NOMO-1 treated with DMSO at 0.1 percent for 48 hours (cell line): ENCODE data around the gene TMEM185B.
A peak's percentile ranks its signal among the peaks of the same experiment; 100 is the strongest.
"Not testable (repeated sequence)": the region's sequence is repeated elsewhere in the genome, so short reads cannot be mapped to it uniquely, and the experiment has no call there.

Source experiments
- DNase-seq: peaks from one replicate; lab custom pipeline; 2025; ENCODE audit not compliant: unreplicated experiment; lab: John Stamatoyannopoulos, UW

Gene TMEM185B

DNA sequence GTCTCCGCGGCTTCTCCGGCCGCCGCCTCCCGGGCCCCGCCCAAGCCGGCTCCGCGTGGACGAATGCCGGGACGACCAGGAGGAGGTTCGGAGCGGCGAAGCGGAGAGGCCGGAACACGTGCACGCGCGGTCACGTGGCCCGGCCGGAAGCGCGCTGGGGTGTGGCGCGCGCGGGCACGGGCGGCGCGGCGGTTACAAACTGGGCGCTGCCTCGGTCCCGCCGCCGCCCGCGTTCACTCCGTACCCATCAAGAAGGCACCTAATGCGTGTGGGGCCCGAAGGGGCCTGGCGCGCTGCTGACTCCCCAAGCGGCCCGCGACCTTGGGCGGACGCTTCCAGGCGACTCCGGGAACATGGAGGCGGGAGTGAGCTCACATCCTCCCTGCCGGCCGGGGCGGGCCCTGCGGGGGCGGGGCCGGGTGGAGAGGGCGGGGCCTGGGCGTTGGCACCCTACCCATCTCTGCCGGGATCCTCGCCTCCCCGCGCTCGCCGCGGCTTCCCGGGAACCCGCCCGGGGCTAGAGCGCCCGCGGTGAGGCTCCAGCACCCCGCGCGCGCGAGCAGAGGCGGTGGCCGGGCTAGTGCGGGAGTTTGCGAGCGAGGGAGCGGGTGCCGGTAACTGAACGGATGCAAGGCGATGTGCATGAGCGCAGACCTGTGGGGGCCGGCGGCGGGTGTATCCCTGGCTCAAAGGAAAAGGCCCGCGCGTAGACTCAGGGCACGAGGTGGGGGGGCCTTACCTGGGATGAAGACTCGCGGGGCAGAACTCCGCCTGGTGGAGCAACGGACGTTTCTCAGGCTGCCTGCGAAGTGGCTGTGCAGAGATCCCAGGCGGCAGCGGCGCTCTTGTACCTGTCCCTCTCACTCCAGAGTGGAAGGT, at the start of gene TMEM185B:
Gene TMEM185B, minus strand, starts transcription at position 367 of the 879 bp plus-strand sequence. CDS start 424 bp downstream, outside the sequence.
- DNase-seq = peak; percentile 59

DNA sequence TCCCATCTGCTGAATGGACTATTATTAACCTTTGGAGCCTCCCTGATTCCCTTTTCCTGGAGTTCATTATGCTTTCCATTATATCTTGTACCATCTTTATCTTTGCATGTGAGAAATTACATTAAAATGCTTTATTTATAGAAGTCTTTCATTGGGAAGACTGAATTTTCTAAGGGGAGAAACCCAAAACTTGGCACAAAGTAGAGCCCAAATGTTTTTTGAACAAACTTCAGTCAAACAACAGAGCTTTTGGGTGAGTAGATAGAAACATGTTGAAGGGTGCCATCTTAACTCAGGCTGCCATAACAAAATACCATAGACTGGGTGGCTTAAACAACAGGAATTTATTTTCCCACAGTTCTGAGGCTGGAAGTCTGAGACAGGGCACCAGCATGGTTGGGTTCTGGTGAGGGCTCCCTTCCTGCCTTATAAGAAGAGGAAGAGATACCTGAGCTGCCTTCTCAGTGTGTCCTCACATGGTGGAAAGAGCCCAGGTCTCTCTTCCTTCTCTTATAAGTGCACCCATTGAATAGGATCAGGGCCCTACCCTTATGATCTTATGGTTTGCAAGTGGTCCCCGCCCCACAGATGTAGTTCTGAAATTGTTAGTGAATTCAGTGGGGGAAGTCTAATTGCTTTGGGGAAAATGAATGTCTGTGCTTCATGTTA, 48.6 kb upstream of the TMEM185B start:
- DNase-seq = no peak

DNA sequence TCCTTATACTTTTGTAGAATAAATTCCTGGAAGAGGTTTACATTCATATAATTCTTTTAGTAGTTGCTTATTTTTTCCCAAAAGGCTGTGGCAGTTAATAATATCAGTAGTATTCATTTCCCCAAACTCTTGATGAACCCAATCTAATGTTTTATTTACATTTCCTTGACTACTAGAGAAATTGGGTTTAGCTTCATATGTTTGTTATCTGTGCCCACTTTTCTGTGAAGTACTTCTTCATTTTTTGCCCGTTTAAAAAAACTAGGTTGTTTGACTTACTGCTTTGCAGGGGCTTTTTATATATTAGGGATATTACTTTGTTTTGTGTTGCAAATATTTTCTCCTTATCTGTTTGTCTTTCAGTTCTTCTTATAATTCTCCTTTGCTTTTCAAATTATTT, 46.6 kb upstream of the TMEM185B start:
- DNase-seq = no peak

DNA sequence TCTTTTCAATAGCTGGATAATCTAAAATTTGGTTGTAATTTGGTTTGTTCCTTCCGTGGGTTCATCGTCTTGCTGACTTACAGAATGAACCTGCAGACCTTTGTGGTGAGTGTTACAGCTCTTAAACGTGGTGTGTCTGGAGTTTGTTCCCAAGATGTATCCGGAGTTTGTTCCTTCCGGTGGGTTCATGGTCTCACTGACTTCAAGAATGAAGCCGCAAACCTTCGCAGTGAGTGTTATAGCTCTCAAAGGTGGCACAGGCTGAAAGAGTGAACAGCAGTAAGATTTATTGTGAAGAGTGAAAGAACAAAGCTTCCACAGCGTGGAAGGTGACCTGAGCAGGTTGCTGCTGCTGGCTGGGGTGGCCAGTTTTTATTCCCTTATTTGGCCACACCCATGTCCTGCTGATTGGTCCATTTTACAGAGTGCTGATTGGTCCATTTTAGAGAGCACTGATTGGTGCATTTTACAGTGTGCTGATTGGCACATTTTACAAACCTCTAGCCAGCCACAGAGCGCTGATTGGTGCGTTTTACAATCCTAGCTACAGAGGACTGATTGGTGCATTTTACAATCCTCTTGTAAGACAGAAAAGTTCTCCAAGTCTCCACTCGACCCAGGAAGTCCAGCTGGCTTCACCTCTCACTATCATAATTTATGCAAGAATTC, 46.0 kb upstream of the TMEM185B start:
- no peak for DNase-seq

DNA sequence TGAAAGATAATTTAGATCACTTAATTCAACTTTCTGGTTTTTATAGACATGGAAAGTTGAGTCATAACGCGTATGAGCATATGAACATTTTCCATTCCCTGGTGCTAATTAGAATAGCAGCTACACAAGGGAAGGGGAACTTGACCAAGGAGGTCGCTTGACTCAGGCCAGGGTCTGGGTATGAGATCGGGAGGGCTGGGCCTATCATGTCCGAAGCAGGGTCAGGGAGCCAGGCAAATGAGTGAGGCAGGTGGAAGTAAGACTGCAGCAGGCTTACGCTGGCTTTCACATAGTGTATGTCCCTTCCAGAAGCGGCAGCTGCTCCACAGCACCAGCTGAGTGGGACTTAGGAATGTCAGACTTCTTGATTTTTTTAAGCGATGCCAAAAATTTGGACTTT, 44.1 kb upstream of the TMEM185B start:
- DNase-seq = no peak

DNA sequence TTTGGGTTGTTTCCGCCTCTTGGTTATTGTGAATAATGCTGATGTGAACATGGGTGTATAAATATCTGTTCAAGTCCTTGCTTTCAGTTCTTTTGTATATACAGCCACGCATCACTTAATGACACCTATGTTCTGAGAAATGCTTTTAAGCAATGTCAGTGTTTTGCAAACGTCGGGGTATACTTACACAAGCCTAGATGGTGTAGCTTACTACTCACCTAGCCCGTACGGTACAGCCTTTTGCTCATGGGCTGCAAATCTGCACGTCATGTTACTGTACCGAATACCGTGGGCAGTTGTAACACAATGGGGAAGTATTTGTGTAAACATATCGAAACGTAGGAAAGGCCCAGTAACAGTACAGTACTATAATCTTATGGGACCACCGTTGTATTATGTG, 41.8 kb upstream of the TMEM185B start:
- DNase-seq = no peak

DNA sequence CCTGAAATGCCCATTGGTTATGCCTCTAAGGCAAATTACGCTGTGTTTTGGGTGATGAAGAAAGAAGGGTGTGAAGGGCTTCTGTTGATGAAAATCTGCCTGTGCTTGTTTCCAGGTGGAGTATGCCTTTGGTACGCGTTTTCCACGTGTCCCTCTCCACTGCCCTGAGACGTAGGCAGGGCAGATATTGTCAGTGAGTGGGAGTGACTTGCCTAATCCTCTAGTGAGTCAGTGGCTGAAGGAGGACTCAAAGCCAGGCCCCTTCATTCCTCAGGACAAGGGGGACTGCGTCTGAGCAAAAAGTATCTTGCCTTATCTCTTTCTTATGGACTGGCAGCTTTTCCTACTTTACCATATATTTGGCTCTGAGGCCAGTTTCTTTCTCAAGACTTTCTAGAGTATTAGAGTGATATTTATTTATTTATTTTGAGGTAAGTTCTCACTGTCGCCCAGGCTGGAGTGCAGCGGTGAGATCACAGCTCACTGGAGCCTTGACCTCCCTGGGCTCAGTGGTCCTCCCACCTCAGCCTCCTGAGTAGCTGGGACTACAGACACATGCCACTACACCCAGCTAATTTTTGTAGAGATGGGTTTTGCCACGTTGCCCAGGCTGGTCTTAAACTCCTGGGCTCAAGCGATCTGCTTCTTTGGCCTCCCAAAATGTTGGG, 39.7 kb upstream of the TMEM185B start:
- DNase-seq = no peak

DNA sequence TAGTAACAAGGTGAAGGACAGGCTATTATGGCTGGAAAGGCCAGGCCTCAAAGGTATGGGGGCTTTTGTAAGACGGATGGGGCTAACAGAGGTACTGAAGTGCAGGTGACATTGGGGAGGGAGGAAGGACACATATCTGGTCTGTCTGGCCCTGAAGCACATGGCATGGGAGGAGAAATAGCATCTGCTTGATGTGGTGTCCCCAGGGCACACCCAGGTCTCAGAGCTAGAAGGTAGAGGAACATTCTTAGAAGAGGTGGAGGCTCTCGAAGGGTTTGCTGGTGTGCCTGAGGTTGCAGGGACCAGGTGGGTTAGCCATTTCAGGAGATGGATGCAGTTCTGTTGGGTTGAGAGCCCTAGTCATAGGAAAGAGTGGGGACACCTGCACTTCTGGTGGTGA, 39.0 kb upstream of the TMEM185B start:
- no peak for DNase-seq

DNA sequence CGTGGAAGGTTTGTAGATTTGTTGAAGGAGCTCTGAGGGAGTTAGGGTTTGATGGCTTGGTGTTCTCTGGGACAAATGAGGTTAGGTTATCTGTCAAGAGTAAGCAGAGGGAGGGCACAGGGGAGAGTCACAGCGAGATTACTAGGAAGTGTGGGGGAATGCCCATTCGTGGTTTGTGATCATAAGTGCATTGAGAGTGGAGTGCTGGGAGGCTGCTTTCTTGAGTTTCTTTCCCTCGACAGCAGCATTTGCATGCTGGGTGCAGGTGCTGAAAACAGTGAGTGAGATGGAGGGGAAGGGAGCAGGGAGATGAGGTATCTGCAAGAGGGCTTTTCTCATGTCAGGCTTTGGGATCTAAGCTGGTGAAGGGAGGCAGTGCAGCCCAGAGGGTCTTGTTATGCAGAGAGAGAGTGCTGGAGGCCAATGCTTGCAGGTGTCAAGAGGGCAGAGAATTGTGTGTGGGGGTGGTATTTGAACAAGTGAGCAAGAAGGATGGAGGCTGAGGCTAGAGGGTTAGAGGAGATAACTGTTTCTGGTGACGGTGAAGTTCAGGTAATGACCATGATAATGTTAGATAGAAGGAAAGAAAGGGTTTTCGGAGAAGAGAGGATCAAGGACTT, 38.3 kb upstream of the TMEM185B start:
- DNase-seq = no peak

DNA sequence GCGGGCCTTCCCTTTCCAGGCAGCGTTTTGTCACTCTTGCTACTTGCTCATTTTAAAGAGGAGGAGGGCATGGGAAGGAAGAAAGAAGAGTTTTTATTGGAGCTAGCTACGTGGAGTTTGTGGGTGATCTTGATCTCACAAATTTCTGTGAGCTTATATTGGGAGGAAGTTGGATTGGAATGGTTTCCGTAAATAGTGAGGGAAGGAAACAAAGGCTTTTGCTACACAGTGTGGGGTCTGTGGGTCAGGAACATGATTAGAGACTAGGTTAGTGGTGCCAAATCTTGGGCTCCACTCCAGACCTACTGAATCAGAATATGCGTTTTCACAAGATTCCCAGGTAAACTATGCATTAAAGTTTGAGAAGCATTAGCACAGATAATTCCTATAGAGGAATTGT, 37.5 kb upstream of the TMEM185B start:
- DNase-seq = no peak

DNA sequence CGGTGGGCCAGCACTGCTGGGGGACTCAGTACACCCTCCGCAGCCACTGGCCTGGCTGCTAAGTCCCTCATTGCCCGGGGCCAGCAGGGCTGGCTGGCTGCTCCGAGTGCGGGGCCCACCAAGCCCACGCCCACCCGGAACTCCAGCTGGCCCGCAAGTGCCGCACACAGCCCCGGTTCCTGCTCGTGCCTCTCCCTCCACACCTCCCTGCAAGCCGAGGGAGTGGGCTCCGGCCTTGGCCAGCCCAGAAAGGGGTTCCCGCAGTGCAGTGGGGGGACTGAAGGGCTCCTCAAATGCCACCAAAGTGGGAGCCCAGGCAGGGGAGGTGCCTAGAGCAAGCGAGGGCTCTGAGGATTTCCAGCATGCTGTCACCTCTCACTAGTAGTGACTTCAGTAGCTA, 36.7 kb upstream of the TMEM185B start:
- DNase-seq = not testable (repeated sequence)

DNA sequence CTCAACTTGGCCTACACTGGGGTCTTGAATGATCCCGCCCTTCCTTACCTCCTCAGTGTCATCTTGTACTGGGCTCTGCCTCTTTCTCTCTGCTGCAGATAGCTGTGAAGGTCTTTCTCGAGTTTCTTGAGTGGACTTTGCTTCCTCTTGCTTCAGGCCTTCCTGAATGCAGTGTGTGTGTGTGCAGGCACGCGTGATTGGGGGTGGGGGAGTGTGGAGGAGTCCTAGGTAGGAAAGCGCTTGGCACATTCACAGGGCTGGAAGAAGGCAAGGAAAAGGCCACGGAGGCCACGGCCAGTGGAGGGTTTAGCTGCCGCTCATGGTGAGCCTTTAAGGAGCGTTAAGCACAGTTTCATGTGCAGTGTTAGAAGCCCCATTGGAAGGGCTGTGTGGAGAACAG, 35.0 kb upstream of the TMEM185B start:
- DNase-seq = no peak

DNA sequence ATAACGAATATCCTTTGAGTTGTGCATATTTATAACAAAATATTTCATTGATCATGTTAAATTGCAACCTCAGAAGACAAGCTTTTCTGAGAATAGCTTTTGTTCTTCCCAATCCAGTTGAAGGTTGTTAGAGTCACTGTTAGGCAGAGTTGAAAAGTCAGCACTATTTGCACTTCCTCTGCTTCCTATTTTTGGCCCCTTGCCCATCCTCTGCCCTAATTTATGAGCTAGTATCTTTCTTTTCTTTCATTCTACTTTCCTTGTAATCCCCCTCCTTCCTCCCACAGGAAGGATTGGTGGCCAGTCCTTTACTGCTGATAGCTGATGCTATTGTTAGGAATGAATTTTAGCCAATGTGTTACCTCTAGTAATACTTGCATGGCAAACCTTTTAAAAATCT, 34.3 kb upstream of the TMEM185B start:
- peak; percentile 38 for DNase-seq

DNA sequence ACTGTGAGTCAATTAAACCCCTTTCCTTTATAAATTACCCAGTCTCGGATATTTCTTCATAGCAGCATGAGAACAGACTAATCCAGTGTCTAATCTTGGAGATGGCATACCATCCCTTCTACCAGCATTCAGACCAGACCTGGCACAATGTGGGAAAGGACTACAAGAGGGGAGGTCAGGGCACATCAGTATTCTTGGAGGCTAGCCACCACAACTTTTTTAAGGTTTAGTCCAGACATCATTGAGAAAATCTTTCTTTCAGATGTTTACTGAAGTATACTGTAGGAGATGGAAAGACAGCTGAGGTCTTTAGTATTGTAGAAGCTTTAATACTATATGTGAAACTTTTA, 33.4 kb upstream of the TMEM185B start:
- DNase-seq = no peak

DNA sequence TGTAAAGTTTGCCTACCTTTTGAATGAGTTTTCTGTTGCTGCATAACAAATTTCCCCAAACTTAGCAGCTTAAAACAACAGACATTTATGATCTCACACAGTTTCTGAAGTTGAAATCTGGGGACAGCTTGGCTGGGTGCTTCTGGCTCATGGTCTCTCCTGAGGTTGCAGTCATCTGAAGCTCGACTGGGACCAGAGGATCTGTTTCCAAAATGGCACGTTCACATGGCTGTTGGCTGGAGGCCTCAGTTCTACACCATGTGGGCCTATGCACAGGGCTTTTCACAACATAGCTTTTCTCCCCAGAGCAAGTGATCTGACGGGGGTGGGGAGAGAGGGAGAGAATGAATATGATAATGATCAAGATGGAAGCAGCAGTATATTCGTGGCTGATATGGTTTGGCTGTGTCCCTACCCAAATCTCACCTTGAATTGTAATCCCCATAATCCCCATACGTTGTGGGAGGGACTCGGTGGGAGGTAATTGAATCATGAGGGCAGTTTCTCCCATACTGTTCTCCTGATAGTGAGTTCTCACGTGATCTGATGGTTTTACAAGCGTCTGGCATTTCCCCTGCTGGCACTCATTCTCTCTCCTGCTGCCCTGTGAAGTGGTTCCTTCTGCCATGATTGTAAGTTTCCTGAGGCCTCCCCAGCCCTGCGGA, 32.9 kb upstream of the TMEM185B start:
- no peak for DNase-seq

DNA sequence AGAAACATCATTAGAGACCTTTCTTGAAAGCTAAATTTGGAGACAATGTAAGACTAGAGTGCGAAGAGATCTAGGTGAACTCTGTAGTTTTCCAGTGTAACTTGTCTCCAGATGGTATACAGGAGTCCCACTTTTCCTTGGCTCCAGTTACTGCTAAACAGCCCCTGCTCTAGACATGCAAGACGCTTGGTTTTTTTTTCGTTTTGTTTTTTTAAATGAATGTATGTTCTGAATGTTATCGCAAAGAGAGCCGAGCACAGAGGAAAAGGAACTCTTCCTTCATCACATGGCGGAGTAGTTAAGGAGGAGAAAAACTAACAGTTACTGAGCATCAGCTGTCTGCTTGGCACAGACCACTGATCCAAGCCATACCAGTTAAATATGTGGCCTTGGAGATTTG, 31.9 kb upstream of the TMEM185B start:
- DNase-seq = no peak

DNA sequence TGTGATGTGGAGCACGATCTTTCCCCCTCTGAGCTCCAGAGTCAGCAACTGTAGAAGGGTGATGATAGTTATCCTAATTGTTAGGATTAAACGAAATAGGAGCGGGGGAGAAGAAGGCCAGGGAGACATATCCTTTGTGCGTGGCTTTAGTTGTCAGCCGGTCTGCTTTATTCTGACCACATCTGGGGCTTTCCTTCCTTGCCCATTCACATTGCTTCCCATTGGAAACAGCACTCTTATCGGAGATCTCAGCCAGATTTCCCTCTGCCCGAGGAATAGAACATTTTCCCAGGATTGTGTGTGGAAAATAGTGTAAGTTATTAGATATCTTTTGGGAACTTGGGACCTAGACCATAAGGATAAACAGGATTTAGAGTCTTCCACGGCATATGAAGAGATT, 31.0 kb upstream of the TMEM185B start:
- no peak for DNase-seq

DNA sequence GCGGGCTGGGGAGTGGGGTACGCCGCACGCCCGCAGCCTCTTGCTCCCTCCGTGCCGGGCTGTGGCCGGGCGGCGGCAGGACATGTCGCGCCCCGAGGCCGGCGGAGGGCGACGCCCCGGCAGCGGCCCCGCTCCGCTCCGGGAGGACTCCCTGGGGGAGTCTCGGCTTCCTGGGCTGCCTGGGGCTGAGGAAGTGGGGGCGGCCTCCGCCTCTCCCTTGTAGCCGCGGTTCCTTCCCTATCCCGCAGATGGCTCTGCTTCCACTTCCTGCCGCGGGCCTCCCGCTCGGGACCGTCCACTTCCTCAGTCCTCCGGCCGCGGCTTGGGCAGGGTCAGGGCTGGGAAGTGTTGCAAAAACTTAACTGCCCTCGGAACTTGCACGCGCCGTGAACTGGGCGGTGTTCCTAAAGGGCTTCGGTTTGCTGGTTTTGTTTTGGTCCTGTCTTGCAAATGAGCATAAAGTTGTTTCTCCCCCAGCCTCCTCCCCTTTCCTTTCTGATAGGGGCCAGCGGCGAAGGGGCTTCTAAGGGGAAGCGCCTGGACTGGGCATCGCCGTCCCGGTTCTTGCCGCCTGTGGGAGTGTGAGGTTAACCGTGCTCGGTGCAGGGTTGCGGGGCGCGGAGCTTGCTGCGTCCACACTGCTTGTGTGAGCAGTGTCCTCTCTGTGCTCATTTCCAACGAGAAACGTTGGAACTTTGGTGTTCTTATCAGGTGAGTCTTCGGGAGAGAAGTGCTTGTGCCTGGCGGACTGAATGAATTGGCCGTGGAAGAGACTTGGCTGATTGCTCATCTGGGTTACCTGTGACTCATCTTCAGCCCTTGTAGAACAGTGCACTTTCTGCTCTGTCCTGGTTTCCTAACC, 30.1 kb upstream of the TMEM185B start:
- DNase-seq = peak; percentile 66

DNA sequence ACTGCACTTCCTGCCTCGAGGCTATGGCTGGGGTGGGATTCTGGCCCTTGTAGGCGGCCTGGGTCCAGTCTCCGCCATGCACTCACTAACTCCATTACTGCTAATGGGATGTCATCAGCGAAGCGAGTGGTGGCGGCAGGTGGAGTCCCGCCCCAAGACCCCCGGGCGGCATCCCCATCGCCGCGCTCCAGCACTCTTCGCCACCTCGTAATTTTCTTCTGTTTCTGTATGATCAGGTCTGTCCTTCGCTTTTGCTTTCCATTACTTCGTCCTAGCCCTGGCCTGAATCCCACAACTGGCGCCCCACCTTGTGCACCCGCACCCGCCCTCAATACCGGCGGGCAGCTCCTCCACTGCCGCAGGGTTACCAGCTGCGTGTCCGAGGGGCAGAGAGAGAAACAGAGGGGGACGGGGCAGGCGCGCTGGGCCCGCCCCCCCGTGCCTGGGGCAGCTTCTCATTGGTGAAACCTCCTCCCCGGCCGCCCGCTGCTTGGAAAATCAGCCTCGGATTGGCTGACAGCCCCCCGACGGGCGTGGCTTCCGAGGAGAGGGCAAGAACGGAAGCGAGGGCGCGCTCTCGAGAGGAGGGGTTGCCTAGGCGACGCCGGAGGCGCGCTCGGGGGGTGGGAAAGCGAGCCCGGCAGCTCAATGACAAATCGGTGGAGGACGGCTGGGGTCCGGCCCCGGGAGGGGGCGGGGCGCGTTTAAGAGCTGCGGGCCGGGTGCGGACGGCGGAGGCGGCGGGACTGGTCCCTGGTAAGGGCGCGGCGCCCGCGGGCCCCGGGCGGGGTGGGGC, 29.2 kb upstream of the TMEM185B start, which contains the start of gene RALB:
Gene RALB, plus strand, starts transcription at position 628 of the 796 bp plus-strand sequence. CDS start 25,813 bp downstream, outside the sequence.
- peak; percentile 97 for DNase-seq
